Measurements from ENCODE around the gene CX3CL1. TPM values are rescaled to one million over a fixed set of nuclear protein-coding genes. Genes with fewer than 3 reads are reported as not detected.

Gene CX3CL1
- total and polyA plus RNA-seq, 9 of the 15 experiments (the other 6 are each of a cell fraction or from before 2014, with no cell fraction given) = 0.09 TPM; not detected in 8

GRCh38 chr16:57391300-57391699 is 19.0 kb downstream of the CX3CL1 start:
- CTCF ChIA-PET (ENCODE audit: low intra/inter-chr PET ratio) = no interaction called here
- in situ Hi-C loops (cut with MboI) = no loop called here
- Histone ChIP-seq H3K27ac (ENCODE audit: extremely low read depth, low read depth, low read length) (no peak overlapping the region), H3K4me1 (replicated peaks in 1 of 2; ENCODE audit: control insufficient read depth in 2 of 2, insufficient read depth in 2 of 2, low read length in 2 of 2) (no peaks in the 10 kb centered on the region; a peak in 1 of 5 replicates), H2AFZ (ENCODE audit: low read depth, low read length) (no peak overlapping the region), H4K20me1 (replicated peaks; ENCODE audit: control insufficient read depth, insufficient read depth, low read length) (no peaks in the 10 kb centered on the region), H3K9ac (ENCODE audit: insufficient read depth in 1 of 2, low read depth in 2 of 2, low read length in 2 of 2) (no peak overlapping the region), H3K4me3 (no peak overlapping the region), H3K9me1 (ENCODE audit: control insufficient read depth, insufficient read depth, low read length) (no peaks in the 10 kb centered on the region), H3K9me3 (replicated peaks; ENCODE audit: control insufficient read depth, insufficient read depth, low read depth, low read length) (no peaks in the 10 kb centered on the region; the same call in 1 of the 2 replicates), H3K4me2 (ENCODE audit: insufficient read depth, low read length) (no peak overlapping the region), H3K27me3 (ENCODE audit: control insufficient read depth in 2 of 2, insufficient read depth in 2 of 2, low read length in 2 of 2) (peaks cover 5 to 37% of the 10 kb centered on the region in 2 experiments; a peak in 4 of 5 replicates), H3K36me3 (ENCODE audit: control insufficient read depth, insufficient read depth, low read length) (no peaks in the 10 kb centered on the region), H3K79me2 (ENCODE audit: control insufficient read depth, insufficient read depth, low read length) (no peaks in the 10 kb centered on the region)
- BruUV-seq (replicated peaks) = no TSS peak
- intact Hi-C loops (cut with micrococcal nuclease) = no loop called here
- FAIRE-seq (no peak), DNase-seq (ENCODE audit: extremely low read depth in 1 of 4, low spot score in 3 of 4) (no peak), ATAC-seq (no peak)
- WGBS (ENCODE audit: insufficient coverage, low coverage, missing lambda C conversion rate) = 2% methylated on average over 4 of the region's 4 CpGs
- POLR2A ChIA-PET = no interaction called here
- TF ChIP-seq ZNF12 (CRISPR knock-in tag; IDR thresholded peaks at IDR 0.05) (peak; percentile 86; the same call in 1 of the 2 replicates), THRB (CRISPR knock-in tag; conservative IDR thresholded peaks at IDR 0.05) (no peak)

- in situ Hi-C loops (cut with MboI) (no loop called here), intact Hi-C loops (cut with micrococcal nuclease) (no loop called here)
- H3K36me3 ChIP-seq (ENCODE audit: control insufficient read depth, insufficient read depth, low read length) = no peaks in the 10 kb centered on the region
- ATAC-seq = no peak
- no peak overlapping the region for H3K9ac ChIP-seq (ENCODE audit: insufficient read depth in 1 of 2, low read depth in 2 of 2, low read length in 2 of 2)
- ChIA-PET POLR2A (interaction anchor here (0.6 kb wide), 1 partner anchor 903 kb away, joined by 3 read pairs; the partner anchor contains the start of gene PRSS54), CTCF (ENCODE audit: low intra/inter-chr PET ratio) (no interaction called here)
- H3K9me1 ChIP-seq (ENCODE audit: control insufficient read depth, insufficient read depth, low read length) = no peaks in the 10 kb centered on the region
- no peaks in the 10 kb centered on the region for H4K20me1 ChIP-seq (replicated peaks; ENCODE audit: control insufficient read depth, insufficient read depth, low read length)
- H2AFZ ChIP-seq (ENCODE audit: low read depth, low read length) = no peak overlapping the region
- TF ChIP-seq PREB (CRISPR knock-in tag; IDR thresholded peaks at IDR 0.05) (no peak), E2F6 (IDR thresholded peaks at IDR 0.05; ENCODE audit: borderline replicate concordance in 1 of 2, extremely low read depth in 1 of 2, insufficient read depth in 1 of 2, insufficient read length in 1 of 2, low read depth in 1 of 2, low read length in 1 of 2, poor library complexity in 1 of 2, severe bottlenecking in 1 of 2) (no peak), SAFB (IDR thresholded peaks at IDR 0.05; ENCODE audit: borderline replicate concordance, low read depth, low read length) (no peak), EGR1 (conservative IDR thresholded peaks at IDR 0.05) (0 out of 2 replicates have a peak, but pooled peaks have one; percentile 15)
- H3K4me1 ChIP-seq (replicated peaks in 1 of 2; ENCODE audit: control insufficient read depth in 2 of 2, insufficient read depth in 2 of 2, low read length in 2 of 2) = no peaks in the 10 kb centered on the region; a peak in 1 of 5 replicates
- no peak overlapping the region for H3K27ac ChIP-seq (ENCODE audit: extremely low read depth, low read depth, low read length)
- DNase-seq (ENCODE audit: extremely low read depth in 1 of 4, low spot score in 3 of 4) = no peak
- no TSS peak for BruUV-seq (replicated peaks)
- no peaks in the 10 kb centered on the region; the same call in 1 of the 2 replicates for H3K9me3 ChIP-seq (replicated peaks; ENCODE audit: control insufficient read depth, insufficient read depth, low read depth, low read length)
- H3K27me3 ChIP-seq (ENCODE audit: control insufficient read depth in 2 of 2, insufficient read depth in 2 of 2, low read length in 2 of 2) = peaks cover 2 to 32% of the 10 kb centered on the region in 2 experiments; a peak in 4 of 5 replicates
- H3K4me3 ChIP-seq = no peak overlapping the region
- H3K4me2 ChIP-seq (ENCODE audit: insufficient read depth, low read length) = no peak overlapping the region
- 0% methylated on average over 5 of the region's 5 CpGs for WGBS (ENCODE audit: insufficient coverage, low coverage, missing lambda C conversion rate)
- H3K79me2 ChIP-seq (ENCODE audit: control insufficient read depth, insufficient read depth, low read length) = no peaks in the 10 kb centered on the region
- FAIRE-seq = no peak
Measured at GRCh38 chr16:57391708-57392107, 19.4 kb downstream of the CX3CL1 start.

Data from K562 (cell line).